Mucosa of stomach (tissue), 1 donor: ENCODE results near the gene XRCC5.
A peak's percentile ranks its signal among the peaks of the same experiment; 100 is the strongest.
"Not testable (repeated sequence)": the region's sequence is repeated elsewhere in the genome, so short reads cannot be mapped to it uniquely, and the experiment has no call there.

ENCODE experiments used
- H3K27me3 ChIP-seq: one replicate; pipeline ENCODE4 v1.7.0; 2013; ENCODE audit warnings: mild to moderate bottlenecking, low read length; ENCODE audit not compliant: control insufficient read depth, insufficient read depth
- H3K36me3 ChIP-seq: one replicate; pipeline ENCODE4 v1.7.0; 2013; ENCODE audit warnings: low read length; ENCODE audit not compliant: control insufficient read depth, insufficient read depth
- H3K4me1 ChIP-seq: one replicate; pipeline ENCODE4 v1.7.0; 2013; ENCODE audit warnings: mild to moderate bottlenecking, low read length; ENCODE audit not compliant: control insufficient read depth, insufficient read depth
- H3K4me3 ChIP-seq: one replicate; pipeline ENCODE4 v1.7.0; 2013; ENCODE audit warnings: low read length
- H3K9ac ChIP-seq: one replicate; pipeline ENCODE4 v1.7.0; 2013; ENCODE audit warnings: mild to moderate bottlenecking, low read length, moderate library complexity
- H3K9me3 ChIP-seq: one replicate; pipeline ENCODE4 v1.7.0; 2013; ENCODE audit warnings: mild to moderate bottlenecking, low read length, moderate library complexity; ENCODE audit not compliant: control insufficient read depth
- donor health status: Pancreatic carcinoma.

Gene XRCC5

DNA sequence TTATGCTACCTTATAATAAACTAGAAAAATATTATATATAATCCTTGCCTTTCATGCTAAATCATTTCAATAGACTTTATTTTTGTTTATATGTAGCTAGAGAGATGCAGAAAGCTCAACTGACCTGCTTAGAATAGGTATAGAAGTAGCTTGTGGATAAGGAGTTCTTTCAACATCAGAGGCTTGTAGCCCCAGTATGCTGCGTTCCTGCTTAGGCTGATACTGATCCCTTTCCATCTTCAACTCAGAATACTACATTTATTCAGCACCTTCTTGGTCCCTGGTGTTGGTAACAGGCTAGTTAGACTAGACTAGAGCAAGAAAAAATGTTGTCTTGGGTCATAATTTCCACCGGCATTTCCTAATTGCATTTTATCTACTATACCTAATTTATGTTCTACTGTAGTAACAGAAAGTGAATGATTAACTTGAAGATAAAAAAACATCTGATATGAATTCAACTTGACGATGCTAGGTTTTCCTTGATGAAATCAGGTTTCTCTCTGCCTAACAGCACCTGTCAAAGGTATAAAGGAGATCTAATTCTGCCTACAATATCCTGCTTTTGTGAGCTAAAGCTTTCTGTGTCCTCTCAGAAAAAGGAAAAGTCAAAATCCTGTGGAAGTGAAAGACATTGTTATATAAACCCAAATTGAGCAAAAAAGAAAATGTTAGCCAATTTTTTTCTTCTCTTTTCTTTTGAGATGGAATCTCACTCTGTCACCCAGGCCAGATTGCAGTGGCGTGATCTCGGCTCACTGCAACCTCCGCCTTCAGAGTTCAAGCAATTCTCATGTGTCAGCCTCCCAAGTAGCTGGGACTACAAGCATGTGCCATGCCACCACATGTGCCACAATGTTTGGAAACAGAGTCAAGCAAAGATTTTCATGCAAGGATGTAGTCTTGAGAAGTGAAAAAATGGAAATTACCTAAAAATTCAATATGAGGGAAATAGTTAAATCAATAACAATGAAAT is 33.4 kb upstream of the XRCC5 start:
- H3K4me1 ChIP-seq: no peaks in the 10 kb centered on the region

DNA sequence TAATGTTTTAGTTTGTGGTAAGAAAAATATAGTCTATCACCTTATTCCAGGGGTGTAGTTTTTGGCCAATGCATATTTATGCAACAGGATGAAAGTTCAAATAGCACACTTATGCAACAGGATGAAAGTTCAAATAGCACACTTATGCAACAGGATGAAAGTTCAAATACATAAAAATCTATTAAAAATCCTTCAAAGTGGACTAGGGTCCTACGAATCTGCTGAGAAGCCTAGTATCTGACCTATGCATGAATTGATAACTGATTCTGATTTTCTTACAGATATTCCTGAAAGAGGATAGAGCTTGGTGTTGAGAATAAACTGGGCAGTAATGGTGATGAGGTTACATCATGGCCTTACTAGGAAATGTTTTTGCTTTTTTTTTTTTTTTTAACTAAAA is 30.4 kb upstream of the XRCC5 start:
- H3K4me1 ChIP-seq: peaks cover 4% of the 10 kb centered on the region
- peaks cover 6% of the 10 kb centered on the region for H3K27me3 ChIP-seq
- no peaks in the 10 kb centered on the region for H3K9me3 ChIP-seq
- no peak overlapping the region for H3K4me3 ChIP-seq
- no peak overlapping the region for H3K9ac ChIP-seq
- no peaks in the 10 kb centered on the region for H3K36me3 ChIP-seq

More for the DNA sequence above, 33.4 kb upstream of the XRCC5 start:
- Histone ChIP-seq H3K4me3 (no peak overlapping the region), H3K36me3 (no peaks in the 10 kb centered on the region), H3K9me3 (no peaks in the 10 kb centered on the region), H3K27me3 (no peaks in the 10 kb centered on the region), H3K9ac (no peak overlapping the region)

DNA sequence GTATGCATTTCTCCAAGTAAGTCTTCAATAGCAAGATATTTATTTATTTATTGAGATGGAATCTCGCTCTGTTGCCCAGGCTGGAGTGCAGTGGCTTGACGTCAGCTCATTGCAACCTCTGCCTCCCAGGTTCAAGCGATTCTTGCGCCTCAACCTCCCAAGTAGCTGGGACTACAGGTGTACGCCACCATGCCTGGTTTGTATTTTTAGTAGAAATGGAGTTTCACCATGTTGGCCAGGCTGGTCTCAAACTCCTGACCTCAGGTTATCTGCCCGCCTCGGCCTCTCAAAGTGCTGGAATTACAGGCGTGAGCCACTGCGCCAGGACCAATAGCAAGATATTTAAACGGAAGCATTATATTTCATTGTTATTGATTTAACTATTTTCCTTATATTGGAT is 29.1 kb upstream of the XRCC5 start:
- not testable (repeated sequence) for H3K36me3 ChIP-seq, H3K27me3 ChIP-seq, H3K4me1 ChIP-seq, H3K4me3 ChIP-seq, H3K9me3 ChIP-seq, H3K9ac ChIP-seq

DNA sequence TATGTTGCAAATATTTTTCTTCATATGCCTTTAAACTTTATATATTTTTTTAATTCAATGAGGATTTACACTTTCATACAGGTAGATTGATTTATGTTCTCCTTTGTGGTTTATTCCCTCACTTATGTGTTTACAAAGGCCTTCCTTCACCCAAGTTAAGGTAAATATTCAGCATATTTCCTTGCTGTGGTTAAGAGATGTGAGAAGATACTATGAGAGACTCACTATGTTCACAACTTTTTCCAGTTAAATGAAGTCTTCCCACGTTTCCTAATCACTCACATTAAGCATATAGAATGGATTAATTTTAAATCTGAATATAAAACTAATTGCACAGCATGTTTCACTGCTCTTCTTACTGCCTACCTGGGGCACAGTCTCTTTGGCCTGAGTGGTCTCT is 28.1 kb upstream of the XRCC5 start:
- peaks cover 4% of the 10 kb centered on the region for H3K4me1 ChIP-seq
- no peaks in the 10 kb centered on the region for H3K9me3 ChIP-seq
- H3K27me3 ChIP-seq: peaks cover 6% of the 10 kb centered on the region
- no peaks in the 10 kb centered on the region for H3K36me3 ChIP-seq
- peak overlapping the region; percentile 67 for H3K4me3 ChIP-seq
- H3K9ac ChIP-seq: peak overlapping the region; percentile 63

DNA sequence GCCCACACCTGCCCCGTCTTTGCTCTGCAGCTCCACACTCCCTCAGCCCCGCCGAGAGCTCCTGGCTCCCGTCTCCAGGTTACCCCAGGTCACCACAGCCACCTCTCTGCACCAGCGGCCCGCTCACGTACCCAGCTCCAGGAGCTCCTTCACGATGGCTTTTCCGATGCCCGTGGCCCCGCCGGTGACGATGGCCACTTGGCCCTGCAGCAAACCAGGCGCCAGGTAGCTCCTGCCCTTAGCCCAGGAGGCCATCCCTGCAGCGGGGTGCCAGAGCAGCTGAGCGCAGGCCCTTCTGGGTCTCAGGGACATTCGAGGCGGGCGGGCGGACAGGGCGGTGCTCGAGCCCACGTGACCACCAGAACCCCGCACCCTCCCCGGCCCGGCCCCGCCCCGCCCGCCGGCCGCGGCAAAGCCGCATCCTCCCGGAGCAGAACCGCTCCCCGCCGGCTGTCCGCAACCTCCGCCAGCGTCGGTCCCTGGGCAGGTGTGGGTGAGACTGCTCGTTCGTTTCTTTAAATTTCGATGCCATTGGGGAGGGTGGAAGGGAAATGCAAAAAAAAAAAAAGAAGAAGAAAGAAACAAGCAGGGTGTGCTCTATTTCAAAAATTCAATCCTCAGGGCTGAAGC is 27.5 kb upstream of the XRCC5 start, which contains the start of the genes PECR and TMEM169:
Gene PECR (minus strand): TSS at position 323 of the 630 bp plus-strand sequence. CDS start 68 bp downstream, at position 255.
Gene TMEM169 (plus strand): TSS at position 433 of the 630 bp plus-strand sequence. CDS start 14,045 bp downstream, outside the sequence.
- Histone ChIP-seq H3K4me3 (peak within 1 kb of the TSS; percentile 67), H3K36me3 (no peaks in the 10 kb centered on the region), H3K9me3 (no peaks in the 10 kb centered on the region), H3K27me3 (peaks cover 6% of the 10 kb centered on the region), H3K4me1 (peaks cover 4% of the 10 kb centered on the region), H3K9ac (peak within 1 kb of the TSS; percentile 63)

DNA sequence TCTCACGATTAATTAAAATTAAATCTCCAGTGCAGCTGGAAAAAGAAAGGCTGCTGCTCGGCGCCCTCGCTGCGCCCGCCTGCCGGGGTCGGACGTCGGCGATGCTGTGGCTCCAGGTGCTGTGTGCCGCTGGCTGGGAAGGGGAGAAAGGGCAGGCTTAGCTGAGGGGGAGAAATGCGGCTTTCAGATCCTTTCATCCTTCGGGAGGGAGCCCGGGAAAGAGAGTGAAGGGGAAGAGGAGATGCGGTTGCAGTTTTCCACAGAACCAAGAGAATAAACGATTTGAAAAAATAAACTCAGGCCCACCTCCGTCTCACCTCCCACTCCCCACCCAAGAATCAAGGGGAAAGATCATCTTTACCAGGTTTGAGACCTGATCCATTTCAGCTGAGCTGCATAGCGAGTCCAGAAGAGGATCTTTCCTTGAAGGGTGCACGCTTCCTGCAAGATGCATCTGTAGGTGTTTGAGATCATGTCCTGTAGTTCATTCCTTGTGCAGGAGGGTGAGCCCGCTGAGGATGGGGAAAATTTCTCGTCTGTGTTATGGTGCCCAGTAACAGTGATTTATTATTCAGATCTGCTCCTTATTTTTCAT is 26.9 kb upstream of the XRCC5 start:
- Histone ChIP-seq H3K9me3 (no peaks in the 10 kb centered on the region), H3K36me3 (no peaks in the 10 kb centered on the region), H3K4me1 (peaks cover 4% of the 10 kb centered on the region), H3K4me3 (peak overlapping the region; percentile 67), H3K27me3 (peaks cover 6% of the 10 kb centered on the region), H3K9ac (peak overlapping the region; percentile 63)

DNA sequence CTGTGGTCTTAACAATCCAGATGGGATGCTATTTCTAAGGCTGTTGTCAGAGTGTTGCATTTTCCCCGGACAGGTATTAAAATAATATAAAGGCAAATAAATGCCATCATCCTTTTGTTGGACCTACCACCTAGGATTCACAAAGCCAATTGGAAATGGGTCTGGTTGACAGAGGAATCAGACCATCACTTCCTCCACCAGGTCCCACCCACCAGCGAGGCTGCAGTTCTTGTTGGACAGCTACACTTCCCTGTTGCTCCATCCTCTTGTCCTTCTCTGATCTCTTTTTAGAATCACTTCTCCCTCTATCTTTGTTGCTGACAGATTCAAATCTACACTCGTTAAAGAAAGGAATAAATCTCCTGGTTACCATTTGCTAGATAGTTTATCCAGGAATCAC is 26.3 kb upstream of the XRCC5 start:
- Histone ChIP-seq H3K4me1 (peaks cover 4% of the 10 kb centered on the region), H3K36me3 (no peaks in the 10 kb centered on the region), H3K4me3 (no peak overlapping the region), H3K27me3 (peaks cover 6% of the 10 kb centered on the region), H3K9ac (no peak overlapping the region), H3K9me3 (no peaks in the 10 kb centered on the region)

DNA sequence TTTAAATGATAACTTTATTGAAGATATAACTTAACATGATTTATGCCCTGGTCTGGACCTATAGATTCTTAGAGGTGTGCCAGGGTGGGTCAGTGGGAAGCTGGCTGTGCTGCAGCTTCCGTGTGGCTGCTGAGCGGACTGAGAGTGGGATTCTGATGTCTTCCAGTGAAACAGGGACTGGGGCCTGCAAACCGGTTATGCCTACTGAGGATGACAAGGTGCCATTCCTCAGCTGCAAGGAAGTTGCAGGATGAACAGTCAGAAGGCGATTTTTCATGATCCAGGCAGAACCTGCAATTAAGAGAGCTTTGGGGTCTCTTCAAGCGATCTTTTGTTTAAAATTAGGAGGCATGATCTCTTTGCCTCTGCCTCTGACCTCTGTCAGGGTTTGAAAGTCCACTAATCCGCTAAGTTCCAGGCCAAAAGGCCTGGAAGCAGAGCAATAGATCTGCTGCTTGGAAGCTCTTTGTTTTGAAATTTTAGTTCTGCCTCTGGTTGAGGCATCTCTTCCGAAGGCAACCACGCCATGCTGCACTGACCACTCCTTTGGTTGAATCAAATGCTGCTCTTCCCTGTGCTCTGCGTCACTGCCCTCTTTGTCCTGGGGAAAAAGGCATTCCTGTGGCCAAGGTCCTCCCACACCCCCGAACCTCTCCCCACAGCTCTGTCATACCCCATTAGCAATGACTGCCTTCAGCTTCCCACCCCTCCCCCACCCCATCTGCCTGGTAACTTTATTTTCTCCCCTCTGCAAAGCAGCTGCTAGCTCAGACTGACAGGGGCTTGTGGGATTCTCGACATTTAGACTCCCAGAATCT is 25.5 kb upstream of the XRCC5 start:
- Histone ChIP-seq H3K9ac (no peak overlapping the region), H3K27me3 (peaks cover 6% of the 10 kb centered on the region), H3K9me3 (no peaks in the 10 kb centered on the region), H3K4me3 (no peak overlapping the region), H3K4me1 (peaks cover 4% of the 10 kb centered on the region), H3K36me3 (no peaks in the 10 kb centered on the region)

DNA sequence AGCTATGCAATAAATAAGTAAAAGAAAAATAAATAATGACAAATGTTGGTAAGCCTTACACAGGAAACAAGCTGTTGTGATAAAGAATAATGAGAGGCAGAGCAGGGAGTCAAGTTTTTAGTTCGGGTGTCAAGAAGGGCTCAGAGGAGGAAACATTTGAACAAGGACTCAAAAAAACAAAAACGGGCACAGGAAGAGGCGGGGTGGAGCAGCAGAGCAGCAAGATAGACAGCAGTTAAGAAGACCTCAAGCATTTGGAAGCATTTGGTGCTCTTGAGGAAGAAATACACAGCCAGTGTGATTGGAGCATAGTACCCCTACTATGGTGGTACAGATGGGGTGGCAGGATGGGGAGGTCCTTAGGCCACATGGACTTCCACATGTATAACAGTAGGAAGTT is 24.6 kb upstream of the XRCC5 start:
- Histone ChIP-seq H3K9me3 (no peaks in the 10 kb centered on the region), H3K9ac (no peak overlapping the region), H3K4me3 (no peak overlapping the region), H3K36me3 (no peaks in the 10 kb centered on the region), H3K27me3 (peaks cover 6% of the 10 kb centered on the region), H3K4me1 (peaks cover 4% of the 10 kb centered on the region)

DNA sequence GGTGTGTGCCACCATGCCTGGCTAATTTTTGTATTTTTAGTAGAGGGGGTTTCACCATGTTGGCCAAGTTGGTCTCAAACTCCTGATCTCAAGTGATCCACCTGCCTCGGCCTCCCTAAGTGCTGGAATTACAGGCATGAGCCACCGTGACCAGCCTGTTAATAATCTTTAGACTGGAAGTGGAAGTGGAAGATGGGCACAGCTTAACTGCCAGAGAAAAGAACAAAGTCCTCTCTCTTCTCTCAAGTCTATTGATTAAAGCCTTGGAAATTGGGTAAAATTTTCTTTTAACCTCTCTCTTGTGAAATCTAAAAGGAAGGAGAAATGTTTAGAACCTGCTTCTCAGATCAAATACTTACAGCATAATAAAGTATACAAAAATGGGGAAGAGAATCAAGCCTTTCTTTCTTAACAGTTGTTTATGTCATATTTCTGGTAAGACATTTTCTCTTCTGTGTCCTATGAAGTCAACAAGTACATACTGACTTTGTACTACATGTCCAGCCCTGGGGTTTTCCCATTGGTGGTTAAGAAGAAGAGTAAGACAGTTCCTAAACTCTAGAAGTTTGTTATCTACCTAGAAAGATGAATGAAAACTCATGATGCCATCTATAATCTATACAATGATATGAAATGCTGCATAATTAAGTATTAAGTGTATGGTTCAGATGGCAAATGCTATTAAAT is 22.8 kb upstream of the XRCC5 start:
- Histone ChIP-seq H3K9me3 (no peaks in the 10 kb centered on the region), H3K4me1 (peaks cover 4% of the 10 kb centered on the region), H3K36me3 (no peaks in the 10 kb centered on the region), H3K4me3 (no peak overlapping the region), H3K27me3 (peaks cover 6% of the 10 kb centered on the region), H3K9ac (no peak overlapping the region)

DNA sequence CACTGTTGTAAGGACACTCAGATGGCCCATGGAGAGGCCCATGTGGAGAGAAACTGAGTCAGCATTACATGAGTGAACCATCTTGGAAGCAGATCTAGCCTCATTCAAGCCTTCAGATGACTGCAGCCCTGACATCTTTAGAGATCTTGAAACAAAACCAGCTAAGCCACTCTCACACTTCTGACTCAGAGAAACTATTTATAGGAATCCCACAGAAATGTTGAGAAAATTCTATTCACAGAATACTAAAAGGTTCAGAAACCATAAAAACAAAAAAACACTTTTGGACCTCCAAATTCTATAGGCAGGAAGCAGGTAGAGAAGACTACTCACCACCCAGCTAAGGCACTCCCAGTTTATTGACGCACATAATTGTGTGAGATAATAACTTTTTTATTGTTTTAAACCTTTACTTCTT is 18.8 kb upstream of the XRCC5 start:
- Histone ChIP-seq H3K9ac (no peak overlapping the region), H3K27me3 (no peaks in the 10 kb centered on the region), H3K36me3 (no peaks in the 10 kb centered on the region), H3K4me3 (no peak overlapping the region), H3K4me1 (no peaks in the 10 kb centered on the region), H3K9me3 (no peaks in the 10 kb centered on the region)
